ENCODE results near the gene NFATC1. TPM values are rescaled to one million over a fixed set of nuclear protein-coding genes. Genes with fewer than 3 reads are reported as not detected.

Gene NFATC1
- polyA plus RNA-seq, 1 experiment = 0.73 TPM

DNA sequence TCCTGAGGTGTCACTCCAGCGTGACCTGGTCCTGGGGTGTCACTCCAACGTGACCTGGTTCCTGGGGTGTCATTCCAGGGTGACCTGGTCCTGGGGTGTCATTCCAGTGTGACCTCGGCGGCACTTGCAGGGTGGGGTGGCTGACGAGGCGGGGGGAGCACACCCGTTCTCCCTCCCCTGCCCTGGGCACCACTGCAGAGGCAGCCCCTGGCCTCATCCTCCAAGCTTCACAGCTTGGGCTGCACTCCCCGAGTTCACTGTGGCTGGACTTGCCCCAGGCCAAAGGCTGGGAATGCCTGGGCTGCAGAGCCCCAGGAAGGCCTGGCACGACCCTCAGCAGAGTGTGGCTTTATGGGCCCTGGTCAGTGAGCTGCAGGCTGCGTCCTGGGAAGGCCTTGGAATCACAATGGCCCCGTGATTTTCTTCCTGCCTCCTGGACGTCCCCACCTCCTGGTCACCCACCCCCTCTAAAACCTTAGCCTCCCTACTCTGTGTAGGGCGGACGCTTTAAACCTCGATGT, 88.3 kb downstream of the NFATC1 start:
- Histone ChIP-seq H3K4me3 (ENCODE audit: low read depth, low read length) (no peak overlapping the region), H3K9me3 (ENCODE audit: control insufficient read depth, insufficient read depth, low read length) (peaks cover 25% of the 10 kb centered on the region; the same call in 1 of the 2 replicates), H3K27me3 (ENCODE audit: control insufficient read depth, insufficient read depth, low read length) (peaks cover 3% of the 10 kb centered on the region), H3K27ac (ENCODE audit: low read depth, low read length) (no peak overlapping the region)
- POLR2A ChIA-PET = no interaction called here
- DNase-seq (ENCODE audit: low read depth, low spot score) = no peak
- CTCF ChIA-PET = no interaction called here
- TF ChIP-seq, protein P1, sequence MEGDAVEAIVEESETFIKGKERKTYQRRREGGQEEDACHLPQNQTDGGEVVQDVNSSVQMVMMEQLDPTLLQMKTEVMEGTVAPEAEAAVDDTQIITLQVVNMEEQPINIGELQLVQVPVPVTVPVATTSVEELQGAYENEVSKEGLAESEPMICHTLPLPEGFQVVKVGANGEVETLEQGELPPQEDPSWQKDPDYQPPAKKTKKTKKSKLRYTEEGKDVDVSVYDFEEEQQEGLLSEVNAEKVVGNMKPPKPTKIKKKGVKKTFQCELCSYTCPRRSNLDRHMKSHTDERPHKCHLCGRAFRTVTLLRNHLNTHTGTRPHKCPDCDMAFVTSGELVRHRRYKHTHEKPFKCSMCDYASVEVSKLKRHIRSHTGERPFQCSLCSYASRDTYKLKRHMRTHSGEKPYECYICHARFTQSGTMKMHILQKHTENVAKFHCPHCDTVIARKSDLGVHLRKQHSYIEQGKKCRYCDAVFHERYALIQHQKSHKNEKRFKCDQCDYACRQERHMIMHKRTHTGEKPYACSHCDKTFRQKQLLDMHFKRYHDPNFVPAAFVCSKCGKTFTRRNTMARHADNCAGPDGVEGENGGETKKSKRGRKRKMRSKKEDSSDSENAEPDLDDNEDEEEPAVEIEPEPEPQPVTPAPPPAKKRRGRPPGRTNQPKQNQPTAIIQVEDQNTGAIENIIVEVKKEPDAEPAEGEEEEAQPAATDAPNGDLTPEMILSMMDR (IDR thresholded peaks at IDR 0.05; ENCODE audit: low read depth, low read length) = no peak

DNA sequence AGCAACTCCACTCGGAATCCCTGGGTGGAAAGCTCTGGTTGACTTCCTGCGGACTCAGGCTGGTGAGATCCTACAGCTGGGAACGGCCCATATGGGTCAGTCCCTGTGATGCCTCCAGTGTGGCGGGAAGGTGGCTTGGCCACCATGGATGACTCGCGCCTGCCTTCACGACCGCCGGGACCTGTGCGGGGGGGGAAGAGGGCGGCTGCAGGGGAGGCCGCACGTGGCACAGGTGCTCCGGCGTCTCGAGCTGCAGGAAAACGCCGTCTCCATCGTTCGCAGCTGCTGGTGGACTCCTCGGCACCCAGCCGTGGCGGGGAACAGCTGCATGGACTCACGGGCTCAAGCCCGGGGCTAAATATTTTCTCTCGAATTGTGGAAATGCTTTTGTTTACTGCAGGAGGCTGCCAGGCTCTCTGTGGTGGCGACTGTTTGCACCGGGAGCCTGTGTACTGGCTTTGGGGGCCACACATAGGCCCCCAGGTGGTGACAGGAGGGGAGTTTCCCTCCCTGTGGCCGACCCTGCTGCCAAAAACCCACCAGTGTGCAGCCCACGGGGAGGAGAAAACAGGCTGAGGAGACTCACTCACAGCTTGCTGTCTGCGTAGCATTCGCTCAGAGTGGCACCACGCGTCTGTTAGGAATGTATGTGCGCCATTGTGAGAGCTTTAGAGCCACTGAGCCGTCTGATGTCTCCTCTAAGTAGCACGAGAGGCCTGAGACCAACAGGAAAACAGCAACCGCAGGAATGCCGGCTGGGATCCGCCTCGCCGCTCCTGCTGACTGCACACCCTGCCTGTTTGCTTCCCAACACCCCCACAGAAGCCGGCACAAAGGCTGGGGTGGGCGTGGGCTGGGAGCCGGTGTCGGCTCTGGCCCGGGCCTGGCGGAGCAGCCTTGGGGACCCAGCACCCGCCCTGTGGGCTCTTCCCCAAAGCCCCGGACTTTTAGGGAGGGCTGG, 89.2 kb downstream of the NFATC1 start:
- POLR2A ChIA-PET = interaction anchor here (0.7 to 0.9 kb wide), 3 partner anchors 17 to 538 kb away, joined by 3 read pairs; no protein-coding TSS in a partner anchor
- DNase-seq (ENCODE audit: low read depth, low spot score) = peak; percentile 74
- TF ChIP-seq, protein P1 (IDR thresholded peaks at IDR 0.05; ENCODE audit: low read depth, low read length) = no peak
- H3K27ac ChIP-seq (ENCODE audit: low read depth, low read length) = peak overlapping the region; percentile 78
- H3K4me3 ChIP-seq (ENCODE audit: low read depth, low read length) = no peak overlapping the region
- CTCF ChIA-PET = no interaction called here
- peaks cover 21% of the 10 kb centered on the region; the same call in 1 of the 2 replicates for H3K9me3 ChIP-seq (ENCODE audit: control insufficient read depth, insufficient read depth, low read length)
- peaks cover 3% of the 10 kb centered on the region for H3K27me3 ChIP-seq (ENCODE audit: control insufficient read depth, insufficient read depth, low read length)

DNA sequence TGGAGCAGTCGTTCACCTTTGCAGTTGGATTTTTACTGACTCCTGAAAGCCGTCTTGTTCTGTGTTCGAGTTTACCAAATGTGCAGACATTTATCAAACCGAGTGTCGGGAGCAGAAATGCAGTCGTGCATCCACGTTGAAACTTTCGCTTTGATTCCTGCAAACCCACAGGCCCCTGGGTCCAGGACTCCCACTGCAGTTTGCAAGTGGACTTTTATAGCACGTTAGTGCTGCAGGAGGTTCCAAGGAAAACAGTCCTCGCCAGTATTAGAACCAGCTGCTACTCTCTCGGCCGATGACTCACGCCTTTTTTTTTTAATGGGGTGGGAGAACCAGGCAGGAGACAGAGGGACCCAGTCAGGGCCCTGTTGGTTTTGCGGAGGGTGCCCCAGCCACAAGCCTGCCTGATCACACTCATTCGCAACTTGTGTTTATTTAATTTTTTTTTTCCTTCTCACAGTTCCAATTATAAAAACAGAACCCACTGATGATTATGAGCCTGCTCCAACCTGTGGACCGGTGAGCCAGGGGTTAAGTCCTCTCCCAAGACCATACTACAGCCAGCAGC, 90.1 kb downstream of the NFATC1 start:
- TF ChIP-seq, protein P1 (IDR thresholded peaks at IDR 0.05; ENCODE audit: low read depth, low read length) = no peak
- H3K9me3 ChIP-seq (ENCODE audit: control insufficient read depth, insufficient read depth, low read length) = peaks cover 17% of the 10 kb centered on the region; the same call in 1 of the 2 replicates
- H3K27ac ChIP-seq (ENCODE audit: low read depth, low read length) = peak overlapping the region; percentile 78
- H3K27me3 ChIP-seq (ENCODE audit: control insufficient read depth, insufficient read depth, low read length) = no peaks in the 10 kb centered on the region
- DNase-seq (ENCODE audit: low read depth, low spot score) = peak; percentile 54
- no peak overlapping the region for H3K4me3 ChIP-seq (ENCODE audit: low read depth, low read length)
- ChIA-PET POLR2A (no interaction called here), CTCF (no interaction called here)

DNA sequence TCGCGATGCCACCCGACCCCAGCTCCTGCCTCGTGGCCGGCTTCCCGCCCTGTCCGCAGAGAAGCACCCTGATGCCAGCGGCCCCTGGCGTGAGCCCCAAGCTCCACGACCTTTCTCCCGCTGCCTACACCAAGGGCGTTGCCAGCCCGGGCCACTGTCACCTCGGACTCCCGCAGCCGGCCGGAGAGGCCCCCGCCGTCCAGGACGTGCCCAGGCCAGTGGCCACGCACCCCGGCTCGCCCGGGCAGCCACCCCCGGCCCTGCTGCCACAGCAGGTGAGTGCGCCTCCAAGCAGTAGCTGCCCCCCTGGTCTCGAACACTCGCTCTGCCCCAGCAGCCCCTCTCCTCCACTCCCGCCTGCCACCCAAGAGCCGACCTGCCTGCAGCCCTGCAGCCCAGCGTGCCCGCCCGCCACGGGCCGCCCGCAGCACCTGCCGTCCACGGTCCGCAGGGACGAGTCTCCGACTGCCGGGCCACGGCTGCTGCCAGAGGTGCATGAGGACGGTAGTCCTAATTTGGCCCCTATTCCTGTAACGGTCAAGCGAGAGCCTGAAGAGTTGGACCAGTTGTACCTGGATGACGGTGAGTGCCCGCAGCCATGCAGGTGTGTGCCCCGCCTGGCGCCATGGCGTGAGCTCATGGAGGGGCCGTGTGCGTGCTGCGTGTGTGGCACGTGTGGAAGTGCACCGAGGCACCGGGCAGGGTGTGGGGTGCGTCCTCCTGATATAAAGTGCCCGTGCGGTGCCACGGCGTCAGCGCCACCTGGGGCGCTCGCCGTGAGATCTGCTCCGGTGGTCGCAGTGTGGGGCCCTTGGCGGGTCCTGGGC, 90.8 kb downstream of the NFATC1 start:
- Histone ChIP-seq H3K27me3 (ENCODE audit: control insufficient read depth, insufficient read depth, low read length) (no peaks in the 10 kb centered on the region), H3K9me3 (ENCODE audit: control insufficient read depth, insufficient read depth, low read length) (peaks cover 20% of the 10 kb centered on the region; the same call in 1 of the 2 replicates), H3K4me3 (ENCODE audit: low read depth, low read length) (no peak overlapping the region), H3K27ac (ENCODE audit: low read depth, low read length) (peak overlapping the region; percentile 39)
- TF ChIP-seq, protein P1 (IDR thresholded peaks at IDR 0.05; ENCODE audit: low read depth, low read length) = no peak
- ChIA-PET POLR2A (no interaction called here), CTCF (no interaction called here)
- DNase-seq (ENCODE audit: low read depth, low spot score) = no peak
